B cell (primary cell): Measurements from ENCODE around the gene SLC45A3. TPM values are rescaled to one million over a fixed set of nuclear protein-coding genes. Genes with fewer than 3 reads are reported as not detected.

Source experiments
- ATAC-seq: fragments of 200-7000 bp; cut with Tn5 transposase; one replicate; pipeline ENCODE4 v1.10.0; 2021; ENCODE audit warnings: low read depth, mild to moderate bottlenecking, moderate number of reproducible peaks, moderate library complexity
- CTCF ChIA-PET: fragments of 350-600 bp; sonication (Branson Sonifier 250); formaldehyde crosslinking; loops from one replicate; lab custom pipeline; 2021; ENCODE audit warnings: antibody characterized with exemption, inconsistent platforms; lab: Charles Lee
- POLR2A ChIA-PET: fragments of 350-600 bp; sonication (Branson Sonifier 250); formaldehyde crosslinking; loops from one replicate; lab custom pipeline; 2021; ENCODE audit warnings: antibody characterized with exemption; lab: Charles Lee
- DNase-seq: peaks from one replicate; pipeline ENCODE4 v3.0.0; 2013
- H2AFZ ChIP-seq: 2 replicates; pipeline ENCODE4 v1.6.1; 2012; ENCODE audit warnings: mild to moderate bottlenecking, low read depth, low read length; ENCODE audit not compliant: insufficient read depth, poor library complexity, severe bottlenecking
- H3K27ac ChIP-seq, 2 donors: 1 replicate in 1 of 2; 2 replicates in 1 of 2; pipeline ENCODE4 v1.5.1; 2012 to 2013; ENCODE audit warnings: low read length in 2 of 2, mild to moderate bottlenecking in 2 of 2, moderate library complexity in 1 of 2
- H3K27me3 ChIP-seq, 4 experiments: fragments of 200-600 bp in 1 of 4; sonication (generic) in 1 of 4; replicated peaks in 1 of 4; 1 replicate in 2 of 4; 2 replicates in 2 of 4; pipeline versions ENCODE4 v1.6.1 to v1.7.0; 2013 to 2016; ENCODE audit warnings: low read length in 3 of 4, mild to moderate bottlenecking in 2 of 4, mixed read lengths in 1 of 4, moderate library complexity in 1 of 4; ENCODE audit not compliant: insufficient read depth in 4 of 4, control insufficient read depth in 3 of 4; ENCODE audit errors: control extremely low read depth in 1 of 4
- H3K36me3 ChIP-seq, 2 experiments: replicated peaks in 1 of 2; 1 replicate in 1 of 2; 2 replicates in 1 of 2; pipeline versions ENCODE4 v1.6.1 to v1.7.1; 2013; ENCODE audit warnings: low read length in 1 of 2; ENCODE audit not compliant: insufficient read depth in 2 of 2, control insufficient read depth in 1 of 2; ENCODE audit errors: control extremely low read depth in 1 of 2, extremely low read depth in 1 of 2
- H3K4me1 ChIP-seq, 2 donors: fragments of 200-600 bp in 1 of 2; sonication (generic) in 1 of 2; 1 replicate in 1 of 2; 2 replicates in 1 of 2; pipeline versions ENCODE4 v1.5.1 to v1.6.1; 2013 to 2017; ENCODE audit warnings: low read length in 2 of 2; ENCODE audit not compliant: control insufficient read depth in 2 of 2, insufficient read depth in 2 of 2
- H3K4me2 ChIP-seq: replicated peaks from 2 replicates; pipeline ENCODE3; 2012; ENCODE audit warnings: mild to moderate bottlenecking, low read depth, low read length; ENCODE audit not compliant: poor library complexity, severe bottlenecking
- H3K4me3 ChIP-seq, 5 experiments: fragments of 200-600 bp in 1 of 5; sonication (generic) in 1 of 5; 1 replicate in 3 of 5; 2 replicates in 2 of 5; pipeline versions ENCODE4 v1.5.1 to v1.7.0; 2011 to 2016; ENCODE audit warnings: low read length in 4 of 5, mild to moderate bottlenecking in 4 of 5, low read depth in 2 of 5, control low read depth in 1 of 5, moderate library complexity in 1 of 5; ENCODE audit not compliant: insufficient read depth in 1 of 5; ENCODE audit errors: control extremely low read depth in 1 of 5, extremely low read depth in 1 of 5
- H3K79me2 ChIP-seq: fragments of 200-600 bp; sonication (generic); one replicate; pipeline ENCODE4 v1.6.0; 2016; ENCODE audit warnings: low read length; ENCODE audit not compliant: control insufficient read depth, insufficient read depth
- H3K9ac ChIP-seq: fragments of 200-600 bp; sonication (generic); 2 replicates; pipeline ENCODE4 v1.6.1; 2017; ENCODE audit warnings: mild to moderate bottlenecking, low read length, moderate library complexity
- H3K9me3 ChIP-seq, 3 donors: one replicate each; pipeline versions ENCODE4 v1.6.1 to v1.7.1; 2013; ENCODE audit warnings: low read length in 2 of 3; ENCODE audit not compliant: control insufficient read depth in 2 of 3, insufficient read depth in 1 of 3; ENCODE audit errors: control extremely low read depth in 1 of 3
- H4K20me1 ChIP-seq: 2 replicates; pipeline ENCODE4 v1.6.0; 2012; ENCODE audit warnings: mild to moderate bottlenecking, low read length; ENCODE audit not compliant: insufficient read depth, control insufficient read depth, poor library complexity, severe bottlenecking
- H3K27ac Mint-ChIP-seq: one replicate; pipeline ENCODE4 v1.8.0; 2021; ENCODE audit warnings: mixed read lengths
- H3K27me3 Mint-ChIP-seq: one replicate; pipeline ENCODE4 v1.8.0; 2021; ENCODE audit warnings: mixed read lengths
- H3K4me1 Mint-ChIP-seq: one replicate; pipeline ENCODE4 v1.8.0; 2021; ENCODE audit warnings: mixed read lengths
- H3K4me3 Mint-ChIP-seq: one replicate; pipeline ENCODE4 v1.8.0; 2021; ENCODE audit warnings: mixed read lengths
- H3K9me3 Mint-ChIP-seq: one replicate; pipeline ENCODE4 v1.8.0; 2022; ENCODE audit warnings: mixed read lengths; ENCODE audit not compliant: insufficient read depth
- EZH2 ChIP-seq: IDR thresholded peaks from 2 replicates; pipeline ENCODE4 v1.6.1; 2012; ENCODE audit warnings: borderline replicate concordance, low read depth, mild to moderate bottlenecking, moderate library complexity, low read length; ENCODE audit not compliant: insufficient read depth, poor library complexity, severe bottlenecking
- WGBS: methylation state at CpG from one replicate; pipeline ENCODE4 v1.1.5; 2013; ENCODE audit warnings: missing lambda C conversion rate; ENCODE audit not compliant: insufficient coverage; 5-methylcytosine and 5-hydroxymethylcytosine counted together
- intact Hi-C: fragments of 100-400 bp; cut with micrococcal nuclease; formaldehyde crosslinking; loops from one replicate; pipeline ENCODE4 v1.10.0; 2022
- polyA plus RNA-seq: library from polyadenylated mRNA; depleted of rRNA; stranded (reverse); fragments of >200 nt; gene quantifications from 2 replicates; pipeline ENCODE4 v1.2.3, GENCODE V29; 2012
- total RNA-seq, 2 donors: library from RNA; stranded (reverse); fragments of 120-200 nt in 1 of 2; gene quantifications; 1 replicate in 1 of 2; 2 replicates in 1 of 2; pipeline versions ENCODE4 v1.2.3 to v1.2.4, GENCODE V29; 2013 to 2022
- TF ChIP-seq, protein P1 (sequence below): fragments of 200-600 bp; IDR thresholded peaks from one replicate; pipeline ENCODE4 v1.8.0; 2022; ENCODE audit warnings: antibody characterized with exemption, mild to moderate bottlenecking

Gene SLC45A3
- total and polyA plus RNA-seq, 2 donors (not counting 1 experiment from before 2014, with no cell fraction given), result 5.0 to 23.9 TPM

DNA sequence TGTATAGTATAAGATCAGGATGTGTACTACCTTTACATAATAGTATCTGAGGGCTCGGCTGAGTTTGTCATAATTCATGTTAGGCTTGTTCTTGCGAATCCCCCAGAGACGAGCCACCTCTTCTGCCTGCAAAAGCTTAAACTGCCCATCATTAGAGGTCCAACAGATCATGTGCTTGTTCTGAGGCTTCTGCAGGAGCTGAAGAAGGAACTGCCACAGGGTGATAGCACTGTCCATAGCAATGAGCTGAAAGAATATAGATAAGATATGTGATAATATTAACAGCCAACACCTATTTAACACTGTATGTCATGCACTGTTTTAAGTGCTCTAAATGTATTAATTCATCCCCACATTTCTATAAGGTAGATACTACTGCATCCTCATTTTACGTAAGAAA, 56.7 kb downstream of the SLC45A3 start:
- no peaks in the 10 kb centered on the region for H3K27me3 Mint-ChIP-seq
- ChIA-PET POLR2A (no interaction called here), CTCF (interaction anchor here (0.6 to 2.9 kb wide), 2 partner anchors 32 to 35 kb away, joined by 3 to 14 read pairs; no protein-coding TSS in a partner anchor)
- ATAC-seq (no peak), DNase-seq (no peak)
- H3K4me3 Mint-ChIP-seq, result no peak overlapping the region
- Histone ChIP-seq H2AFZ (no peak overlapping the region), H4K20me1 (peaks cover 66% of the 10 kb centered on the region), H3K79me2 (peaks cover 100% of the 10 kb centered on the region), H3K4me3 (no peak overlapping the region), H3K9me3 (no peaks in the 10 kb centered on the region), H3K36me3 (peaks cover 1 to 43% of the 10 kb centered on the region in 2 experiments), H3K27me3 (no peaks in the 10 kb centered on the region), H3K27ac (peak overlapping the region in 1 of 2 donors; percentile 2), H3K4me1 (peaks cover 30 to 32% of the 10 kb centered on the region in 2 donors), H3K9ac (no peak overlapping the region), H3K4me2 (no peak overlapping the region)
- intact Hi-C loops, result no loop called here
- TF ChIP-seq, protein P1, sequence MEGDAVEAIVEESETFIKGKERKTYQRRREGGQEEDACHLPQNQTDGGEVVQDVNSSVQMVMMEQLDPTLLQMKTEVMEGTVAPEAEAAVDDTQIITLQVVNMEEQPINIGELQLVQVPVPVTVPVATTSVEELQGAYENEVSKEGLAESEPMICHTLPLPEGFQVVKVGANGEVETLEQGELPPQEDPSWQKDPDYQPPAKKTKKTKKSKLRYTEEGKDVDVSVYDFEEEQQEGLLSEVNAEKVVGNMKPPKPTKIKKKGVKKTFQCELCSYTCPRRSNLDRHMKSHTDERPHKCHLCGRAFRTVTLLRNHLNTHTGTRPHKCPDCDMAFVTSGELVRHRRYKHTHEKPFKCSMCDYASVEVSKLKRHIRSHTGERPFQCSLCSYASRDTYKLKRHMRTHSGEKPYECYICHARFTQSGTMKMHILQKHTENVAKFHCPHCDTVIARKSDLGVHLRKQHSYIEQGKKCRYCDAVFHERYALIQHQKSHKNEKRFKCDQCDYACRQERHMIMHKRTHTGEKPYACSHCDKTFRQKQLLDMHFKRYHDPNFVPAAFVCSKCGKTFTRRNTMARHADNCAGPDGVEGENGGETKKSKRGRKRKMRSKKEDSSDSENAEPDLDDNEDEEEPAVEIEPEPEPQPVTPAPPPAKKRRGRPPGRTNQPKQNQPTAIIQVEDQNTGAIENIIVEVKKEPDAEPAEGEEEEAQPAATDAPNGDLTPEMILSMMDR, result no peak
- TF ChIP-seq EZH2, result no peak
- H3K4me1 Mint-ChIP-seq, result peaks cover 60% of the 10 kb centered on the region
- H3K9me3 Mint-ChIP-seq, result no peaks in the 10 kb centered on the region
- WGBS, result 93% methylated on average over 3 of the region's 4 CpGs
- peak overlapping the region; percentile 41 for H3K27ac Mint-ChIP-seq

DNA sequence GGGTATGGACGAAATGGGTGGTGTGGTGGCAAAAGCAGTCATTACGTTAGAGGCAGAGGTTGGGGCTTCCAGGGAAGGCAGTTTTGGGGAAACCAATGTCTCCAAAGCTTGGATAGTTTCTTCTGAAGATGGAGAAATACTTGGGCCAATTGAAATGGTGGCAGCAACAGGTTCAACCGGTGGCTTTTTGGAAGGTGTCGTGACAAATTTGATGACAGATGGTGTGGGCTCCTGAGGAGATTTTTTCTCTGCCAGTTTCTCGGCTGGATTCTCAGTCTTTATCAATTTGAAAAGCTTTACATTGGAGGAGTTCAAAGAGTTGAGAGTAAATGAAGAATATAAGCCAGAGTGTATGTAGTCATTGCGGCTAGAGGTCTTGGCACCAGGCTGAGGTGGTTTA, 60.0 kb downstream of the SLC45A3 start:
- Histone ChIP-seq H3K4me2 (no peak overlapping the region), H3K27ac (peak overlapping the region in 1 of 2 donors; percentile 39), H3K4me3 (no peak overlapping the region), H3K79me2 (peaks cover 97% of the 10 kb centered on the region), H3K27me3 (no peaks in the 10 kb centered on the region), H2AFZ (no peak overlapping the region), H3K4me1 (peaks cover 4 to 6% of the 10 kb centered on the region in 2 donors), H3K9me3 (no peaks in the 10 kb centered on the region), H4K20me1 (peaks cover 44% of the 10 kb centered on the region), H3K36me3 (peaks cover 1 to 74% of the 10 kb centered on the region in 2 experiments), H3K9ac (no peak overlapping the region)
- Mint-ChIP-seq H3K9me3 (no peaks in the 10 kb centered on the region), H3K4me3 (no peak overlapping the region), H3K4me1 (peaks cover 31% of the 10 kb centered on the region), H3K27ac (no peak overlapping the region), H3K27me3 (no peaks in the 10 kb centered on the region)
- ATAC-seq (no peak), DNase-seq (no peak)
- intact Hi-C loops, result no loop called here
- ChIA-PET CTCF (interaction anchor here (1.3 kb wide), 1 partner anchor 29 kb away, joined by 4 read pairs; no protein-coding TSS in a partner anchor), POLR2A (no interaction called here)
- TF ChIP-seq, protein P1, result no peak
- no peak for TF ChIP-seq EZH2
- WGBS, result 92% methylated on average over 5 of the region's 6 CpGs
